ENCODE measurements around the gene SLC9C2. TPM values are rescaled to one million over a fixed set of nuclear protein-coding genes. Genes with fewer than 3 reads are reported as not detected.
"Not testable (repeated sequence)": the region's sequence is repeated elsewhere in the genome, so short reads cannot be mapped to it uniquely, and the experiment has no call there.

SLC9C2 gene
- polyA plus RNA-seq, 5 donors = 0.09 to 0.51 (median 0.27) TPM

- no peak for DNase-seq
Measured at GRCh38 chr1:173580658-173581057, 22.2 kb downstream of the SLC9C2 start.

- DNase-seq = no peak
Measured at GRCh38 chr1:173580071-173580470, 22.8 kb downstream of the SLC9C2 start.

GRCh38 chr1:173573596-173573995 is 29.3 kb downstream of the SLC9C2 start:
- DNase-seq = no peak

GRCh38 chr1:173572201-173572873 is 30.5 kb downstream of the SLC9C2 start:
- DNase-seq = no peak

GRCh38 chr1:173570370-173571007 is 32.4 kb downstream of the SLC9C2 start:
- DNase-seq = no peak

GRCh38 chr1:173568483-173568882 is 34.4 kb downstream of the SLC9C2 start:
- no peak for DNase-seq

- not testable (repeated sequence) for DNase-seq
Measured at GRCh38 chr1:173563846-173564245, 39.0 kb downstream of the SLC9C2 start.

GRCh38 chr1:173562813-173563212 is 40.1 kb downstream of the SLC9C2 start:
- DNase-seq = no peak

GRCh38 chr1:173561263-173561662 is 41.6 kb downstream of the SLC9C2 start:
- DNase-seq = no peak

- DNase-seq = no peak
Measured at GRCh38 chr1:173560285-173560880, 42.5 kb downstream of the SLC9C2 start.

- no peak for DNase-seq
Measured at GRCh38 chr1:173555651-173556305, 47.1 kb downstream of the SLC9C2 start.

GRCh38 chr1:173554541-173555250 is 48.2 kb downstream of the SLC9C2 start:
- DNase-seq = no peak

- DNase-seq = no peak
Measured at GRCh38 chr1:173554089-173554488, 48.8 kb downstream of the SLC9C2 start.

GRCh38 chr1:173553312-173553711 is 49.6 kb downstream of the SLC9C2 start:
- DNase-seq = no peak

GRCh38 chr1:173551699-173552098 is 51.2 kb downstream of the SLC9C2 start:
- no peak for DNase-seq

- DNase-seq = no peak
Measured at GRCh38 chr1:173549813-173550212, 53.1 kb downstream of the SLC9C2 start.

- no peak for DNase-seq
Measured at GRCh38 chr1:173545688-173546087, 57.2 kb downstream of the SLC9C2 start.

GRCh38 chr1:173536223-173536622 is 66.6 kb downstream of the SLC9C2 start:
- no peak for DNase-seq

- no peak for DNase-seq
Measured at GRCh38 chr1:173532237-173532636, 70.6 kb downstream of the SLC9C2 start.

- DNase-seq = no peak
Measured at GRCh38 chr1:173530795-173531693, 71.8 kb downstream of the SLC9C2 start.

GRCh38 chr1:173529106-173529505 is 73.8 kb downstream of the SLC9C2 start:
- DNase-seq = no peak

Data from right lung (tissue), 5 donors.